SH-SY5Y (cell line): ENCODE data around the gene PPP1R12A.

ENCODE experiments used
- GATA2 ChIP-seq: IDR thresholded peaks from 2 replicates; pipeline ENCODE4 v1.6.1; 2011; ENCODE audit warnings: mild to moderate bottlenecking, low read depth, low read length
- GATA3 ChIP-seq: IDR thresholded peaks from 2 replicates; pipeline ENCODE4 v1.6.1; 2011; ENCODE audit warnings: low read depth, mild to moderate bottlenecking, low read length, moderate library complexity

DNA sequence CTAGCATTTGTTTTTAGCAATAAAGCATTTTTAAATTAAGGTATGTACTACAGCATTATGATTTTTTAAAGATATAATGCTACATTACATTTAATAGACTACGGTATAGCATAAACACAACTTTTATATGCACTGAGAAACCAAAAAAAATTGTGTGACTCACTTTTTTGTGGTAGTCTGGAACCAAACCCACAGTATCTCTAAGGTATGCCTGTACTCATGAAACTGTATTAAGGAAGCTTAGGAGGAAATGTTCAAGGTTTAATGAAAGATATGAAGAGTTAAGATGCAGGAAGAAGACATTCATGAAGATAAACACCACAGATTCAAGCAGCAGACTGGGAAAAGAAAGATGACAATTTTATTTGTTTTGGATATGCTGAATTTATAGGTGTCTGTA, 51.7 kb downstream of the PPP1R12A start:
- TF ChIP-seq GATA3 (no peak), GATA2 (no peak)
